B cell (primary cell): ENCODE measurements around the gene MILR1.

Source experiments
- CTCF ChIP-seq: fragments of 200-600 bp; IDR thresholded peaks from one replicate; pipeline ENCODE4 v1.8.0; 2022; ENCODE audit warnings: antibody characterized with exemption, mild to moderate bottlenecking
- EZH2 ChIP-seq: IDR thresholded peaks from 2 replicates; pipeline ENCODE4 v1.6.1; 2012; ENCODE audit warnings: borderline replicate concordance, low read depth, mild to moderate bottlenecking, moderate library complexity, low read length; ENCODE audit not compliant: insufficient read depth, poor library complexity, severe bottlenecking

- TF ChIP-seq EZH2 (no peak), CTCF (no peak)
Measured at GRCh38 chr17:64441772-64442540, 7.0 kb upstream of the MILR1 start.
